Mammary epithelial cell (primary cell): Measurements from ENCODE around the gene PRICKLE3.

Experiments
- EZH2 ChIP-seq: IDR thresholded peaks from 2 replicates; pipeline ENCODE4 v1.6.1; 2012; ENCODE audit warnings: low read length, inconsistent platforms, borderline replicate concordance
- TF ChIP-seq, protein P1 (sequence below), 2 donors: IDR thresholded peaks in 1 of 2; conservative IDR thresholded peaks in 1 of 2; 2 replicates each; pipeline ENCODE4 v1.5.1; 2011 to 2012; ENCODE audit warnings: inconsistent platforms in 2 of 2, low read length in 2 of 2, mild to moderate bottlenecking in 2 of 2, control low read depth in 1 of 2, low read depth in 1 of 2; ENCODE audit not compliant: insufficient read depth in 1 of 2; ENCODE audit errors: extremely low read depth in 1 of 2

DNA sequence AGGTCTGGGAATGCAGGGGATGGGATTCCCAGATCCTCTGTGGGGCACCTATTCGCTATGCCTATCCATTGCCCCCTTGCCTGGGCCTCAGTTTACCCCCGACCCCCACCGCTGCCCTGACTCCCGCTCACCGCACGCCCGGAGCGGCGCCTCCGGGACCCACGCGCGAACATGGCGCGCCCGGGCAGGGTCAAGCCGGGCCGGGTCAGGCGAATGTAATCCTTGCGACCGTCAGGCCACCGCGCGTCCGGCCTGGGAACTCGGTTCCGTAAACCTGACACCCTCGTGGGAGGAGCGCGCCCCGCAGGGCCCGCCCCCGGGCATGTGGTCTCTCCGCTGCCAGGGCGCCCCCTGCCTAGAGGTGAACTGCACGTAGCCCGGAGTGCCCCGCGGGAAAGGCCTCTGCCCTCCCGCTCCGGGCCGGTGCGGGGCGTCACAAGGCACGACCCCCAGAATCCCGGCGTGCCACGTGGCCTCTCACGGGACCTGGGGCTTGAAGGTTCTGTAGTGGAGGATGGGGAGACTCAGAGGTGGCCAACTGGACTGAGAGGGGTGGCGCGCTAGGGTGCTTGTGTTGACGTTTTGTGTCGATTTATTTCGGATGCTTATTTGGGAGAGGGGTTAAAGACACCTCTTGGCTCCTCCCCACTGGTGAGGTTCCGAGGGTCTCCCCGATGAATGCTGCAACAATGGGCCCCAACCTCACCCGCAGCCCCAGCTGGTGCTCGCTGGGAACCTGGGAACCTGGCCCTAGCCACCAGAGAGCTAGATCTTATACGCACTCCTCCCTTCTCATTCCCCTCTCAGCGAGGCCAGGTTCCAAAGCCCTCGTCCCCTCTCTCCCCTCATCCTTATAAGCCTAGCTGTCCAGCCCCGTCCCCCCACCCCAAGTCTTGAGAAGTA lies at the start of gene PRICKLE3:
- TF ChIP-seq, protein P1, sequence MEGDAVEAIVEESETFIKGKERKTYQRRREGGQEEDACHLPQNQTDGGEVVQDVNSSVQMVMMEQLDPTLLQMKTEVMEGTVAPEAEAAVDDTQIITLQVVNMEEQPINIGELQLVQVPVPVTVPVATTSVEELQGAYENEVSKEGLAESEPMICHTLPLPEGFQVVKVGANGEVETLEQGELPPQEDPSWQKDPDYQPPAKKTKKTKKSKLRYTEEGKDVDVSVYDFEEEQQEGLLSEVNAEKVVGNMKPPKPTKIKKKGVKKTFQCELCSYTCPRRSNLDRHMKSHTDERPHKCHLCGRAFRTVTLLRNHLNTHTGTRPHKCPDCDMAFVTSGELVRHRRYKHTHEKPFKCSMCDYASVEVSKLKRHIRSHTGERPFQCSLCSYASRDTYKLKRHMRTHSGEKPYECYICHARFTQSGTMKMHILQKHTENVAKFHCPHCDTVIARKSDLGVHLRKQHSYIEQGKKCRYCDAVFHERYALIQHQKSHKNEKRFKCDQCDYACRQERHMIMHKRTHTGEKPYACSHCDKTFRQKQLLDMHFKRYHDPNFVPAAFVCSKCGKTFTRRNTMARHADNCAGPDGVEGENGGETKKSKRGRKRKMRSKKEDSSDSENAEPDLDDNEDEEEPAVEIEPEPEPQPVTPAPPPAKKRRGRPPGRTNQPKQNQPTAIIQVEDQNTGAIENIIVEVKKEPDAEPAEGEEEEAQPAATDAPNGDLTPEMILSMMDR (conservative IDR thresholded peaks at IDR 0.05 in 1 of 2, IDR thresholded peaks at IDR 0.05 in 1 of 2; ENCODE audit: extremely low read depth in 1 of 2, insufficient read depth in 1 of 2, low read depth in 1 of 2, low read length in 2 of 2): peak in 1 of 2 donors; percentile 41
- TF ChIP-seq EZH2: no peak
